Caco-2 (cell line): ENCODE measurements around the gene ARSB. TPM values are rescaled to one million over a fixed set of nuclear protein-coding genes. Genes with fewer than 3 reads are reported as not detected.
A peak's percentile ranks its signal among the peaks of the same experiment; 100 is the strongest.

ENCODE experiments used
- BruUV-seq: library from RNA; stranded (reverse); fragments of 400-500 nt; replicated peaks from 2 replicates; lab custom pipeline; 2021; lab: Mats Ljungman, UMichigan
- CTCF ChIA-PET: fragments of 300-600 bp; sonication (Branson Sonifier 250); formaldehyde crosslinking; loops from one replicate; lab custom pipeline; 2022; ENCODE audit warnings: antibody characterized with exemption; lab: Charles Lee
- POLR2A ChIA-PET: fragments of 300-600 bp; sonication (Branson Sonifier 250); formaldehyde crosslinking; loops from one replicate; lab custom pipeline; 2022; ENCODE audit warnings: antibody characterized with exemption; lab: Charles Lee
- DNase-seq, 2 experiments: peaks; one replicate each; pipeline versions ENCODE4 v3.0.0 to v3.0.0-alpha.2; 2020 to 2022
- H3K27me3 ChIP-seq: replicated peaks from 2 replicates; pipeline ENCODE4 v1.6.0; 2011; ENCODE audit warnings: low read length; ENCODE audit not compliant: control insufficient read depth, insufficient read depth
- H3K36me3 ChIP-seq: 2 replicates; pipeline ENCODE4 v1.5.1; 2011; ENCODE audit warnings: low read length; ENCODE audit not compliant: control insufficient read depth, insufficient read depth
- H3K4me1 ChIP-seq: fragments of 250-450 bp; sonication (Bioruptor Pico); 2 replicates; pipeline ENCODE4 v1.5.1; 2020; ENCODE audit warnings: mild to moderate bottlenecking
- H3K4me3 ChIP-seq: 2 replicates; pipeline ENCODE4 v1.5.1; 2011; ENCODE audit warnings: low read depth, mild to moderate bottlenecking, control low read depth, low read length
- H3K9me3 ChIP-seq: fragments of 250-450 bp; sonication (Bioruptor Pico); 2 replicates; pipeline ENCODE4 v1.5.1; 2020; ENCODE audit warnings: mild to moderate bottlenecking, moderate library complexity
- H3K27ac Mint-ChIP-seq: one replicate; pipeline ENCODE4 v1.8.0; 2022; ENCODE audit warnings: mixed read lengths; ENCODE audit not compliant: unreplicated experiment
- H3K27me3 Mint-ChIP-seq: one replicate; pipeline ENCODE4 v1.8.0; 2022; ENCODE audit warnings: mixed read lengths; ENCODE audit not compliant: insufficient read depth, unreplicated experiment
- H3K36me3 Mint-ChIP-seq: one replicate; pipeline ENCODE4 v1.8.0; 2022; ENCODE audit warnings: mild to moderate bottlenecking, mixed read lengths; ENCODE audit not compliant: insufficient read depth, unreplicated experiment
- H3K4me1 Mint-ChIP-seq: one replicate; pipeline ENCODE4 v1.8.0; 2022; ENCODE audit warnings: low read depth, mixed read lengths; ENCODE audit not compliant: unreplicated experiment
- H3K4me3 Mint-ChIP-seq: one replicate; pipeline ENCODE4 v1.8.0; 2022; ENCODE audit warnings: mild to moderate bottlenecking, moderate library complexity, mixed read lengths; ENCODE audit not compliant: unreplicated experiment
- H3K9me3 Mint-ChIP-seq: one replicate; pipeline ENCODE4 v1.8.0; 2022; ENCODE audit warnings: mixed read lengths; ENCODE audit not compliant: unreplicated experiment
- intact Hi-C: fragments of 100-400 bp; cut with micrococcal nuclease; formaldehyde crosslinking; loops from one replicate; pipeline ENCODE4 v1.10.0; 2022; ENCODE audit not compliant: unreplicated experiment
- total RNA-seq: library from RNA; stranded (reverse); gene quantifications from 2 replicates; pipeline ENCODE4 v1.2.3, GENCODE V29; 2022
- TF ChIP-seq, protein P1 (sequence below), 2 experiments: fragments of 200-600 bp in 1 of 2; IDR thresholded peaks; 1 replicate in 1 of 2; 2 replicates in 1 of 2; pipeline versions ENCODE4 v1.5.1 to v1.8.0; 2011 to 2022; ENCODE audit warnings: antibody characterized with exemption in 1 of 2, control low read depth in 1 of 2, inconsistent platforms in 1 of 2, low read depth in 1 of 2, low read length in 1 of 2, mild to moderate bottlenecking in 1 of 2, moderate library complexity in 1 of 2; ENCODE audit not compliant: insufficient read depth in 1 of 2, severe bottlenecking in 1 of 2, unreplicated experiment in 1 of 2

Gene ARSB
- total RNA-seq, 1 experiment from 2014 or later: 17.4 TPM

GRCh38 chr5:78751872-78752271, 233.2 kb downstream of the ARSB start:
- CTCF ChIA-PET: no interaction called here

DNA sequence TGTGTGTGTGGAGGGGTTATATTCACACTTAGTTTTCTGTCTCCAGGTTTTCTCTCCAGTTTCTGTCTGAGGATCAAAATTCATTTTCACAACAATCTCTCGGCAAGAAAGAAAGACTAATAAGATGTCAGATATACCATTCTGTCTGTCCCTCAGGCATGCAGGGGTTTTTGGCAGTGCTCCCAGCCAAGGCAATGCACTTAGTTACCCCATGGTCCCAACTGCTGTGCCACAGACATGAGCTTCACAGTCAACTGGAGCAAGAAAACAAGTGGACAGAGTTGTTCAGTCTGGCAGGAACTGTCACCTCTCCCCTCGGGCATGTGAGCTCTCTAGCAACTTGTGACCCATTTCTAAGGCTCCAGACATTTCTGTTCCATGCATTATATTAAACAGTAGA, 234.8 kb downstream of the ARSB start:
- H3K4me3 Mint-ChIP-seq: no peak overlapping the region
- TF ChIP-seq, protein P1, sequence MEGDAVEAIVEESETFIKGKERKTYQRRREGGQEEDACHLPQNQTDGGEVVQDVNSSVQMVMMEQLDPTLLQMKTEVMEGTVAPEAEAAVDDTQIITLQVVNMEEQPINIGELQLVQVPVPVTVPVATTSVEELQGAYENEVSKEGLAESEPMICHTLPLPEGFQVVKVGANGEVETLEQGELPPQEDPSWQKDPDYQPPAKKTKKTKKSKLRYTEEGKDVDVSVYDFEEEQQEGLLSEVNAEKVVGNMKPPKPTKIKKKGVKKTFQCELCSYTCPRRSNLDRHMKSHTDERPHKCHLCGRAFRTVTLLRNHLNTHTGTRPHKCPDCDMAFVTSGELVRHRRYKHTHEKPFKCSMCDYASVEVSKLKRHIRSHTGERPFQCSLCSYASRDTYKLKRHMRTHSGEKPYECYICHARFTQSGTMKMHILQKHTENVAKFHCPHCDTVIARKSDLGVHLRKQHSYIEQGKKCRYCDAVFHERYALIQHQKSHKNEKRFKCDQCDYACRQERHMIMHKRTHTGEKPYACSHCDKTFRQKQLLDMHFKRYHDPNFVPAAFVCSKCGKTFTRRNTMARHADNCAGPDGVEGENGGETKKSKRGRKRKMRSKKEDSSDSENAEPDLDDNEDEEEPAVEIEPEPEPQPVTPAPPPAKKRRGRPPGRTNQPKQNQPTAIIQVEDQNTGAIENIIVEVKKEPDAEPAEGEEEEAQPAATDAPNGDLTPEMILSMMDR (IDR thresholded peaks at IDR 0.05; ENCODE audit: insufficient read depth in 1 of 2, low read depth in 1 of 2, low read length in 1 of 2, severe bottlenecking in 1 of 2, unreplicated experiment in 1 of 2): no peak
- no TSS peak for BruUV-seq
- Histone ChIP-seq H3K4me3 (no peak overlapping the region), H3K27me3 (no peaks in the 10 kb centered on the region; the same call in 1 of the 2 replicates), H3K36me3 (no peaks in the 10 kb centered on the region), H3K9me3 (no peaks in the 10 kb centered on the region), H3K4me1 (0 out of 2 replicates have a peak, but pooled peaks cover 5% of the 10 kb centered on the region)
- no peaks in the 10 kb centered on the region for H3K9me3 Mint-ChIP-seq
- no peaks in the 10 kb centered on the region for H3K36me3 Mint-ChIP-seq
- peaks cover 6% of the 10 kb centered on the region for H3K4me1 Mint-ChIP-seq
- intact Hi-C loops: no loop called here
- no peak overlapping the region for H3K27ac Mint-ChIP-seq
- no peak for DNase-seq
- no peaks in the 10 kb centered on the region for H3K27me3 Mint-ChIP-seq
- POLR2A ChIA-PET: no interaction called here
- CTCF ChIA-PET: no interaction called here

More at GRCh38 chr5:78751872-78752271, 233.2 kb downstream of the ARSB start:
- POLR2A ChIA-PET: no interaction called here
- Histone ChIP-seq H3K27me3 (no peaks in the 10 kb centered on the region; the same call in 1 of the 2 replicates), H3K9me3 (no peaks in the 10 kb centered on the region), H3K4me3 (no peak overlapping the region), H3K4me1 (peaks cover 12% of the 10 kb centered on the region), H3K36me3 (no peaks in the 10 kb centered on the region)
- BruUV-seq: no TSS peak
- no peaks in the 10 kb centered on the region for H3K27me3 Mint-ChIP-seq
- no peaks in the 10 kb centered on the region for H3K36me3 Mint-ChIP-seq
- H3K4me1 Mint-ChIP-seq: peaks cover 6% of the 10 kb centered on the region
- DNase-seq: no peak
- intact Hi-C loops: no loop called here
- no peaks in the 10 kb centered on the region for H3K9me3 Mint-ChIP-seq
- no peak overlapping the region for H3K4me3 Mint-ChIP-seq
- no peak overlapping the region for H3K27ac Mint-ChIP-seq
- TF ChIP-seq, protein P1 (IDR thresholded peaks at IDR 0.05; ENCODE audit: insufficient read depth in 1 of 2, low read depth in 1 of 2, low read length in 1 of 2, severe bottlenecking in 1 of 2, unreplicated experiment in 1 of 2): no peak

DNA sequence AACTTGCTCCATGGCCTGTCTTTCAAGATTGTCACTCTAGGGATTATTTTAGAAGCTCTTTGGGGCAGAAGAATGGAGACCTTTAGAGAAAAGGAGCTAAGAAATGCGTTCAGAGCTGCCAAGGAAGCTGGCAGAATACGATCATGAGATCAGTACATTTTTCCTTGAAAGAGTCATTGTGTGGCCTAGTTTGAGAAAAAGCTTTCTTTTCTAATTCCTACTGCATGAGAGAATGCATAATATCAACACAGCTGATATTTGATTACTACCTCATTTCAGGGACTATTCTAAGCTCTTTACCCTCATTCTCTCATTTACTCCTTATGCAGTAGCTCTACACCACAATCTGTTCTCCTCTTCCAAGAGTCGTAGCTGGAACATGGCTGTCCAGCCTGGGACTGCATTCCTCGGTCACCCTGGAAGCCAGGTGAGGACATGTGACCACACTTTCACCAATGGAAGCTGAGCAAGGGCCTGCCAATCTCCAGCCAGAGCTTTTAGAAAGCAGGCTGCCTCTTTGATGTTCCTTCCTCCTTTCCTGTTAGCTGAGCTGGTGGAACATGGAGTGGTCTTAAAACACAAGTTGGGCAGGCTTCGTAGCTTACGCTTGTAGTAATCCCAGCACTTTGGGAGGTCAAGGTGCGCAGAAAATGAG, 237.3 kb downstream of the ARSB start:
- Histone ChIP-seq H3K9me3 (no peaks in the 10 kb centered on the region), H3K4me3 (no peak overlapping the region), H3K4me1 (0 out of 2 replicates have a peak, but pooled peaks cover 5% of the 10 kb centered on the region), H3K27me3 (no peaks in the 10 kb centered on the region), H3K36me3 (no peaks in the 10 kb centered on the region)
- no peaks in the 10 kb centered on the region for H3K9me3 Mint-ChIP-seq
- TF ChIP-seq, protein P1 (IDR thresholded peaks at IDR 0.05; ENCODE audit: insufficient read depth in 1 of 2, low read depth in 1 of 2, low read length in 1 of 2, severe bottlenecking in 1 of 2, unreplicated experiment in 1 of 2): no peak
- intact Hi-C loops: no loop called here
- CTCF ChIA-PET: no interaction called here
- no peak overlapping the region for H3K4me3 Mint-ChIP-seq
- H3K4me1 Mint-ChIP-seq: peaks cover 6% of the 10 kb centered on the region
- POLR2A ChIA-PET: no interaction called here
- no peaks in the 10 kb centered on the region for H3K36me3 Mint-ChIP-seq
- peak; percentile 28 to 41 for DNase-seq
- H3K27me3 Mint-ChIP-seq: no peaks in the 10 kb centered on the region
- no TSS peak for BruUV-seq
- H3K27ac Mint-ChIP-seq: no peak overlapping the region
